ENCODE data around the gene KDM5B. TPM values are rescaled to one million over a fixed set of nuclear protein-coding genes. Genes with fewer than 3 reads are reported as not detected.

KDM5B gene
- total RNA-seq, 1 donor from 2014 or later: 93.4 TPM

DNA sequence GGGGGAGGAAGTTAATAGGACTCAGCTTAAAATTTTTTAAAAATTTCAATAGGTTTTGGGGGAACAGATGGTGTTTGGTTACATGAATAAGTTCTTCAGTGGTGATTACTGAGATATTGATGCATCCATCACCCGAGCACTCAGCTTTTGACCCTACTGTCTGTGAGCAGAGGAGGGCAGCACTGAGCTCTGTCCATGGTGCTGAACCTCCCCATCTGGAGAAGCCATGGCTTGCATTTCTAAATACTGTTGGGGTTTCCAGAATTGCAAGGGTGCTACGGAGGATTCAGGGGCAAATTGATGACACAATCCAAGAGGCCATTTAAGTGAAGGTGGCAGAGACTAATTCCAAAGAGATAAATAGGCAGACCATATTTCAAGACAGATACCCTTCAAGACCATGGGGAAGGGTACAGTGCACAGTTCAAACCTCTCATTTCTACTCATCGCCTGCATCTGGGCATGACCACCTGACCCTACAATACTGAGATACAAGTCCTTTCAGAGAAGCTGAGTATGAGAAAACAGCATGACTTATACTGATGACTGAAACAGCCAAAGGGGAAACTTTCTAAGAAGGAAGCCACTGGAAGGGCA is 115.2 kb downstream of the KDM5B start:
- Histone ChIP-seq H3K9me3 (ENCODE audit: control insufficient read depth in 3 of 3, low read length in 3 of 3) (no peaks in the 10 kb centered on the region), H3K27me3 (ENCODE audit: control insufficient read depth in 3 of 3, insufficient read depth in 3 of 3, low read length in 3 of 3) (peaks cover 46 to 49% (median 49%) of the 10 kb centered on the region in 3 donors), H3K9ac (ENCODE audit: low read depth in 1 of 3, low read length in 3 of 3) (no peak overlapping the region), H3K4me1 (ENCODE audit: control insufficient read depth in 3 of 3, insufficient read depth in 3 of 3, low read length in 3 of 3) (no peaks in the 10 kb centered on the region), H3K27ac (ENCODE audit: low read depth, low read length) (no peak overlapping the region), H3K4me3 (ENCODE audit: low read length in 3 of 3) (no peak overlapping the region), H3K36me3 (ENCODE audit: control insufficient read depth in 3 of 3, insufficient read depth in 3 of 3, low read length in 3 of 3) (no peaks in the 10 kb centered on the region)

DNA sequence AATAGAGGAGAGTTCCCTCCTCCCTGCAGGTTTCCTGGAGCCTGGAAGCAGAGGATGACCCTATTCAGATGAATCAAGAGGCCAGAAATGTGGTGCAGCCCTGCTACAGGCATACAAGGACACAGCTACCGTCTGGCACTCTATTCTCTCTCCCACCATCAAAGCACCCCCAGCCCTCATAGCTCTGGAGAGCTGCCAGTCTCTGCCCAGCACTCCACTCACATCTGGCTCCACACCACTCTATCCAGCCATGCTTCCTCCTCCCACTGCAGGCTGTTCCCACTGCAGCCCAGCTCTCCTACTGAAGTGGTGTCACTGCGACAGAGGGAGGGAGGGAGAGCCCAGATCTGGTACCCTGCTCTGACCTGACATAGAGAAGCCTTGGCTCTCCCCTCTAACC is 116.4 kb downstream of the KDM5B start:
- Histone ChIP-seq H3K4me1 (ENCODE audit: control insufficient read depth in 3 of 3, insufficient read depth in 3 of 3, low read length in 3 of 3) (no peaks in the 10 kb centered on the region), H3K9ac (ENCODE audit: low read depth in 1 of 3, low read length in 3 of 3) (no peak overlapping the region), H3K36me3 (ENCODE audit: control insufficient read depth in 3 of 3, insufficient read depth in 3 of 3, low read length in 3 of 3) (no peaks in the 10 kb centered on the region), H3K9me3 (ENCODE audit: control insufficient read depth in 3 of 3, low read length in 3 of 3) (no peaks in the 10 kb centered on the region), H3K27me3 (ENCODE audit: control insufficient read depth in 3 of 3, insufficient read depth in 3 of 3, low read length in 3 of 3) (peaks cover 45 to 50% (median 46%) of the 10 kb centered on the region in 3 donors), H3K4me3 (ENCODE audit: low read length in 3 of 3) (no peak overlapping the region), H3K27ac (ENCODE audit: low read depth, low read length) (no peak overlapping the region)

DNA sequence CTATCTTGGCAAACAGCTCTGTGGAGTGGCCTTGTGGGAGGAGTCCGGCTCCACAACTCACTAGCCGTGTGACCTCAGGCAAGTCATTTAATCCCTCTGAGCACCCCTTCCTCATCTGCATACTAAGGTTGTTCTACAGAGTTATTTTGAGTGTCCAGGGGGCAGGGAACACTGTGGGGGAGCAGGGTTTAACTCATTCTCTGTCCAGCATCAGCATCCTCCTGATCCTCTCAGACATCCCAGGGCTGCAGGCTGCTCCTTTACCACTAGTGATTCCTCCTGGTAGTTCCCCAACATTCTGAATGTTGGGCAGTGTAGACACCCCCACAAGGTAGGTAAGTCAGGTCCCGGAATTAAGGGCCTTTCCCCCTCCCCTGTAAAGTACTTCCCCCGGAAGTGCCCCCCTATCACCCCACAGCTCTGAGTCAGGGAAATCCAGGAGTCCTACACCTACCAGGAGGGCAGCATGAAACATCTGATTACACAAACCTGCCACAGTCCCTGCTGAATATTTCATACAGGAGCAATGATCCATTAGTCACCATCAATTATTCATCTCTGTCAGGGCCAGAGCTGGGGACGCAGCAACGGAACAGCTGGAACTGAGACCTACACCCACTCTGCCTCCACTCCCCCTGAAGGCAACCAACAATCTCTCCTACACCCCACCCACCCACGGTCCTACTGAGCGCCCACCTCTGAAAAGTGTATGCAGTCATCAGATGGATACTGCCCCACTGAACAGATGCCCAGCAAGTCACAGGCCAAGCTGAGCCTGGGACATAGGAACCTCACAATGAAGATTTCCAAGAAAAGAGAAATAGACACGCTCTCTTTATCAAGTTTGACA is 118.5 kb downstream of the KDM5B start:
- H3K4me1 ChIP-seq (ENCODE audit: control insufficient read depth in 3 of 3, insufficient read depth in 3 of 3, low read length in 3 of 3): no peaks in the 10 kb centered on the region
- H3K36me3 ChIP-seq (ENCODE audit: control insufficient read depth in 3 of 3, insufficient read depth in 3 of 3, low read length in 3 of 3): no peaks in the 10 kb centered on the region
- no peaks in the 10 kb centered on the region for H3K9me3 ChIP-seq (ENCODE audit: control insufficient read depth in 3 of 3, low read length in 3 of 3)
- no peak overlapping the region for H3K9ac ChIP-seq (ENCODE audit: low read depth in 1 of 3, low read length in 3 of 3)
- H3K27me3 ChIP-seq (ENCODE audit: control insufficient read depth in 3 of 3, insufficient read depth in 3 of 3, low read length in 3 of 3): peaks cover 37 to 52% (median 42%) of the 10 kb centered on the region in 3 donors
- H3K4me3 ChIP-seq (ENCODE audit: low read length in 3 of 3): no peak overlapping the region
- no peak overlapping the region for H3K27ac ChIP-seq (ENCODE audit: low read depth, low read length)

DNA sequence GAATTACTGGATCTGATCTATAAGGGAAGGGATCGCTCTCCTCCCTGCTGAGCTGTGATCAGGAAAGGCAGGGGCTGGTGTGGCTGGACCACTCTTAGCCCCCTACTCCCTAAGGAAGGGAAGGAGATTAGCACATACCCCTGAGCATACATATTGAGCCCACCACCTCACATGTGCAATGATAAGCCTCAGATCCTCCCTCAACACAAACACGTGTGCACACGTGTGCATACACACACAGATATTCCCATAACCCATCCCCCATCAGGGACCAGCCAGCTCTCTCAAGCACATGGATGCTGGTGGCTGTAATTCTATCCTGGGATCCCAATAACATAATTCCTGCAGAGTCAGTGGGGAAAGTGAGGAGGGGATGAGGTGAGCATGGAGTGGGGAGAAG is 119.1 kb downstream of the KDM5B start:
- Histone ChIP-seq H3K27ac (ENCODE audit: low read depth, low read length) (no peak overlapping the region), H3K9me3 (ENCODE audit: control insufficient read depth in 3 of 3, low read length in 3 of 3) (no peaks in the 10 kb centered on the region), H3K36me3 (ENCODE audit: control insufficient read depth in 3 of 3, insufficient read depth in 3 of 3, low read length in 3 of 3) (no peaks in the 10 kb centered on the region), H3K4me1 (ENCODE audit: control insufficient read depth in 3 of 3, insufficient read depth in 3 of 3, low read length in 3 of 3) (no peaks in the 10 kb centered on the region), H3K9ac (ENCODE audit: low read depth in 1 of 3, low read length in 3 of 3) (no peak overlapping the region), H3K4me3 (ENCODE audit: low read length in 3 of 3) (no peak overlapping the region), H3K27me3 (ENCODE audit: control insufficient read depth in 3 of 3, insufficient read depth in 3 of 3, low read length in 3 of 3) (peaks cover 35 to 50% (median 42%) of the 10 kb centered on the region in 3 donors)

DNA sequence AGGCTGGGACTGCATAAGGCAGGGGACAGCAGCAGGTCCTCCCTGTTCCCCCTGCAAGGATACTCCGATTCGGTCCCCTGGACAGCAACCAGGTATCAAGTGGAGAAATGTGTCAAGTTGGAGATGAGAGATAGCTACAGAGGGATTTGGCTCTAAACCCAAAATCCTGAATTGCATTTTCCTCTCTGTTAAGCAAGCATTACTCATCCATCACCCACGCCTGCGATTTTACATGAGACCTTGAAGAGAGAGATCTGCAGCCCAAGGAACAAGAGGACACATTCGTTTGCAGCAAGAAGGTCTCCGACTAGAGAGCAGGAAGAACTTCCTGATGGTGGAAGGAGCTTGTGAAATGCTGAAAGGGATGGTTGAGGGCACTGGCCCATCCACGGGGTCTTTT is 119.8 kb downstream of the KDM5B start:
- no peaks in the 10 kb centered on the region for H3K36me3 ChIP-seq (ENCODE audit: control insufficient read depth in 3 of 3, insufficient read depth in 3 of 3, low read length in 3 of 3)
- peaks cover 33 to 50% (median 40%) of the 10 kb centered on the region in 3 donors for H3K27me3 ChIP-seq (ENCODE audit: control insufficient read depth in 3 of 3, insufficient read depth in 3 of 3, low read length in 3 of 3)
- no peaks in the 10 kb centered on the region for H3K4me1 ChIP-seq (ENCODE audit: control insufficient read depth in 3 of 3, insufficient read depth in 3 of 3, low read length in 3 of 3)
- H3K4me3 ChIP-seq (ENCODE audit: low read length in 3 of 3): no peak overlapping the region
- no peaks in the 10 kb centered on the region for H3K9me3 ChIP-seq (ENCODE audit: control insufficient read depth in 3 of 3, low read length in 3 of 3)
- no peak overlapping the region for H3K27ac ChIP-seq (ENCODE audit: low read depth, low read length)
- H3K9ac ChIP-seq (ENCODE audit: low read depth in 1 of 3, low read length in 3 of 3): no peak overlapping the region

DNA sequence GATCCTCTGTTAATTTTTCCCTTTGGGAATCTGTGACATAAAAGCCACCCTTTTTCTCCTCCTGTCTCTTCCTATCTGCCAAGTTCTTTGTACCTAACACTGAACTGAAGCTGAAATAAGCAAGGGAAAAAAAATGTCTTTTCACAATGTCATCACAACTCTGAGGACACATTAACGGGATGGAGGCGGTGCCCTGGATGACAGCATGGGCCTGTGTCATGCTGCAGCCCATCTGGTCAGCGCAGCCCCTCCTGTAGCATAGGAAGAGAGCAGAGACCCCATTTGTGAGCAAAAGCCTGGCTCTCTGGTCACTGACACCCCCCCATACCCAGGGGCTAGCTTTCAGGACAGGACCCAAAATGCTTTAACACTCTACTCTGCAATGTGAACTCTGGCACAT is 120.4 kb downstream of the KDM5B start:
- Histone ChIP-seq H3K27ac (ENCODE audit: low read depth, low read length) (no peak overlapping the region), H3K4me3 (ENCODE audit: low read length in 3 of 3) (no peak overlapping the region), H3K9ac (ENCODE audit: low read depth in 1 of 3, low read length in 3 of 3) (no peak overlapping the region), H3K27me3 (ENCODE audit: control insufficient read depth in 3 of 3, insufficient read depth in 3 of 3, low read length in 3 of 3) (peaks cover 33 to 50% (median 41%) of the 10 kb centered on the region in 3 donors), H3K9me3 (ENCODE audit: control insufficient read depth in 3 of 3, low read length in 3 of 3) (no peaks in the 10 kb centered on the region), H3K36me3 (ENCODE audit: control insufficient read depth in 3 of 3, insufficient read depth in 3 of 3, low read length in 3 of 3) (no peaks in the 10 kb centered on the region), H3K4me1 (ENCODE audit: control insufficient read depth in 3 of 3, insufficient read depth in 3 of 3, low read length in 3 of 3) (no peaks in the 10 kb centered on the region)

DNA sequence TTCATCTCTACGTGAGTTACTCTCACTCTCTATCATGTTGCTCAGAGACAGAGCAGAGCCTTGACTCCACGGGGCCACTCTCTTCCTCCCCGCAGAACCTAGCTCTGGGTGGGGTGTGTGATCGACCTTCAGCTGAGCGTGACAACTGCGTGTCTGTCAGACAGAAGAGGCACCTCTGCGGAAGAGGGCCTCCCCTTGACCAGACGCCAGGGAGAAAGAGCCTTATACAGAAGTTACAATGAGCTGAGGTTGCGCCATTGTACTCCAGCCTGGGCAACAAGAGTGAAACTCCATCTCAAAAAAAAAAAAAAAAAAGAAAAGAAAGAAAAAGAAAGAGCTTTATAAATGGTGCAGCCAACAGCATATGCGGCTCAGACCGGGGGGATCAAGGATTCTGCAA is 120.9 kb downstream of the KDM5B start:
- H3K27me3 ChIP-seq (ENCODE audit: control insufficient read depth in 3 of 3, insufficient read depth in 3 of 3, low read length in 3 of 3): peaks cover 35 to 52% (median 45%) of the 10 kb centered on the region in 3 donors
- H3K9me3 ChIP-seq (ENCODE audit: control insufficient read depth in 3 of 3, low read length in 3 of 3): no peaks in the 10 kb centered on the region
- no peak overlapping the region for H3K9ac ChIP-seq (ENCODE audit: low read depth in 1 of 3, low read length in 3 of 3)
- no peak overlapping the region for H3K4me3 ChIP-seq (ENCODE audit: low read length in 3 of 3)
- H3K4me1 ChIP-seq (ENCODE audit: control insufficient read depth in 3 of 3, insufficient read depth in 3 of 3, low read length in 3 of 3): no peaks in the 10 kb centered on the region
- no peaks in the 10 kb centered on the region for H3K36me3 ChIP-seq (ENCODE audit: control insufficient read depth in 3 of 3, insufficient read depth in 3 of 3, low read length in 3 of 3)
- no peak overlapping the region for H3K27ac ChIP-seq (ENCODE audit: low read depth, low read length)

DNA sequence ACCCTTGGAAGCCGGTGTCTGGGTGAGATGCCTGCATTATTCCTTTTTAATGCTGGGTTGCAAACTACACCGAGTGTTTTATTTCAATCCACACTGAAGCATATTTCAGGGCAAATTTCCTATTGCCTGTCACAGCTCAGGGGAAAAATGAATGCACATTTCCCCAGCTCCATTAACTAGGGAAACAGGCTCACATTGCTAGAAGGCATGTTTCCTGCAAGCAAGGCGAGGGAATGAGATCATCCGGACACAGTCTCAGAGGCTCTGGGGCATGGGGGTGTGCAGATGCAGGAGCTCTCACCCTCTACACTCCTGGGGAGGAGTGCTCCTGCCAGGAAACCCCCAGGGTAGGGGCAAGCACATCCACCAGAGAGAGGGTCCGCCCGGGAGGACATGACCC is 122.6 kb downstream of the KDM5B start:
- no peak overlapping the region for H3K27ac ChIP-seq (ENCODE audit: low read depth, low read length)
- no peaks in the 10 kb centered on the region for H3K36me3 ChIP-seq (ENCODE audit: control insufficient read depth in 3 of 3, insufficient read depth in 3 of 3, low read length in 3 of 3)
- peaks cover 46 to 63% (median 59%) of the 10 kb centered on the region in 3 donors for H3K27me3 ChIP-seq (ENCODE audit: control insufficient read depth in 3 of 3, insufficient read depth in 3 of 3, low read length in 3 of 3)
- no peak overlapping the region for H3K4me3 ChIP-seq (ENCODE audit: low read length in 3 of 3)
- H3K9me3 ChIP-seq (ENCODE audit: control insufficient read depth in 3 of 3, low read length in 3 of 3): no peaks in the 10 kb centered on the region
- no peak overlapping the region for H3K9ac ChIP-seq (ENCODE audit: low read depth in 1 of 3, low read length in 3 of 3)
- no peaks in the 10 kb centered on the region for H3K4me1 ChIP-seq (ENCODE audit: control insufficient read depth in 3 of 3, insufficient read depth in 3 of 3, low read length in 3 of 3)

DNA sequence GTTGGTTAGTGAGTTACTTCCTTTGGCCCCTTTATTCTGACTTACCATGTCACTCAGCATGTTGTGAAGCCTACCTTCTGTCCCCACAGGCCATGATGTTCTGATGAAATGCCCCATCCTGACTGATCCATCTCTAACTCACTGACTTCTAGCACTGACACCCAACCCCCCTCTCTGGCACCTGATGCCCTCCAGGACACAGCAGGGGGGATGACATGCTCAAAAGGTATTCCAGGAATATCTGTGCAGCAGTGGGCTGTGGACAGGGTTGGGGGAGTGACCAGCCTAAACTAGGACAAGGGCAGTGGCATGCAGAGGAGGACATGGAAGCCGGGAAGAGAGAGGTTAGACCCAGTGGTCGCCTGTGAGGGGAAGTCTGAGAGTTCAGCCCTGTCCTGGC is 123.5 kb downstream of the KDM5B start:
- Histone ChIP-seq H3K9ac (ENCODE audit: low read depth in 1 of 3, low read length in 3 of 3) (no peak overlapping the region), H3K9me3 (ENCODE audit: control insufficient read depth in 3 of 3, low read length in 3 of 3) (no peaks in the 10 kb centered on the region), H3K4me3 (ENCODE audit: low read length in 3 of 3) (no peak overlapping the region), H3K27ac (ENCODE audit: low read depth, low read length) (no peak overlapping the region), H3K4me1 (ENCODE audit: control insufficient read depth in 3 of 3, insufficient read depth in 3 of 3, low read length in 3 of 3) (no peaks in the 10 kb centered on the region), H3K27me3 (ENCODE audit: control insufficient read depth in 3 of 3, insufficient read depth in 3 of 3, low read length in 3 of 3) (peaks cover 41 to 64% (median 56%) of the 10 kb centered on the region in 3 donors), H3K36me3 (ENCODE audit: control insufficient read depth in 3 of 3, insufficient read depth in 3 of 3, low read length in 3 of 3) (no peaks in the 10 kb centered on the region)

DNA sequence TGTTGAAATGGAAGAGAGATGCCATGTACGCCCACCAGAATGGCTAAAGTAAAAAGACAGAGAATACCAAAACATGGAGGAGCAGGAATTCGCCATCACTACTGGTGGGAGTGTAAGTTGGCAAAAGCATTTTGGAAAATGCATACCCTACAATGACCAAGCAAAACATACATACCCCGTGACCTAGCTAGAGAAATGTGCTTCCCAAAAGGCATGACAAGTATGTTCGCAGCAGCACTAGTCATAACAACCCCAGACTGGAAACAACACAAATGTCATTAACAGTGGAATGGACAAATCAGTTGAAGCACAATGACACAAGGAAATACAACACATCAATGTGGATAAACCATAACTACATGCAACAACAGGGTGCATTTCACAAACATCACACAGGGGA is 125.2 kb downstream of the KDM5B start:
- H3K4me1 ChIP-seq (ENCODE audit: control insufficient read depth in 3 of 3, insufficient read depth in 3 of 3, low read length in 3 of 3): no peaks in the 10 kb centered on the region
- H3K9me3 ChIP-seq (ENCODE audit: control insufficient read depth in 3 of 3, low read length in 3 of 3): no peaks in the 10 kb centered on the region
- peaks cover 42 to 52% (median 51%) of the 10 kb centered on the region in 3 donors for H3K27me3 ChIP-seq (ENCODE audit: control insufficient read depth in 3 of 3, insufficient read depth in 3 of 3, low read length in 3 of 3)
- H3K36me3 ChIP-seq (ENCODE audit: control insufficient read depth in 3 of 3, insufficient read depth in 3 of 3, low read length in 3 of 3): no peaks in the 10 kb centered on the region
- no peak overlapping the region for H3K27ac ChIP-seq (ENCODE audit: low read depth, low read length)
- no peak overlapping the region for H3K9ac ChIP-seq (ENCODE audit: low read depth in 1 of 3, low read length in 3 of 3)
- H3K4me3 ChIP-seq (ENCODE audit: low read length in 3 of 3): no peak overlapping the region

Data from skeletal muscle tissue (tissue), 4 donors.